Amniotic epithelial cell (primary cell): ENCODE data around the gene MAP3K12.
"Not testable (repeated sequence)": the region's sequence is repeated elsewhere in the genome, so short reads cannot be mapped to it uniquely, and the experiment has no call there.

Experiments
- DNase-seq: peaks from one replicate; pipeline ENCODE4 v3.0.0-alpha.2; 2010; ENCODE audit warnings: low read depth

Gene MAP3K12

DNA sequence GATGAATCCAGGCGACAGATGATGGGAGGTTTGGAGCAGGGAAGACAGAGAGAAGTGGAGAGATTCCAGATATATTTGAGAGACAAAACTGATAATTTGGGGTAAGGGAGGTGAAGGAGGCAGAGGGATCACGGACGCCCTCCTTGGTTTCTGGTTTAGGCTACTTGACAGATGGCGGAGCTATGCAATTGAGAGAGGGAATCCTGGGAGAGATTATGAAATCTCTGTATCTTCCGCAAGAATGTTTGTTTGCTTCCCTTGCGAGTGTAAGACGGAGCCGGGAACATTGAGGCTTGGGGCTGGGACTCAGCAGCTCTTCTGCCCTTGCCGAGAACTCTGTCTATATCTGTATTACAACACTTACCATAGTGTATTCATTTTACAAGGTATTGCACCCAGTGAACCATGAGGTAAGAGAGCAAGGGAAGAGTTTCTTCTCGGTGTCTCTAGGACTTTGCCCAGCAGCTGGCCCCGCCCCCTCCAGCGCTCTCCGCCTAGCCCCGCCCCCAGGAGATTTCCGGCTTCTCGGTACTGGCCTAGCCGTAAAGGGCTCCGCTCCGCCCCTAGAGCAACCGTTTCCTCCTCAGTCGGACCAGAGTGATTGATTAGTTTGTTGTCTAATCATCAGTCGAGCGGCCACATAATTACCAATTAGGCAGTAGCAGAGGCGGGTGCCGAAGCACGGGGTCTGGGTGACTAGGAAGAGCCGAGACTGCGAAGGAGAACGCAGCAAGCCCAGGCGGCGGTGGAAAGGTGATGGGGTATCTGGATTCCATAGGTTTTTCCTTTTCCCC is 58.0 kb downstream of the MAP3K12 start, which contains the start of gene PRR13:
Gene PRR13, plus strand, starts transcription at position 695 of the 794 bp plus-strand sequence. CDS start 981 bp downstream, outside the sequence.
- peak; percentile 99 for DNase-seq

DNA sequence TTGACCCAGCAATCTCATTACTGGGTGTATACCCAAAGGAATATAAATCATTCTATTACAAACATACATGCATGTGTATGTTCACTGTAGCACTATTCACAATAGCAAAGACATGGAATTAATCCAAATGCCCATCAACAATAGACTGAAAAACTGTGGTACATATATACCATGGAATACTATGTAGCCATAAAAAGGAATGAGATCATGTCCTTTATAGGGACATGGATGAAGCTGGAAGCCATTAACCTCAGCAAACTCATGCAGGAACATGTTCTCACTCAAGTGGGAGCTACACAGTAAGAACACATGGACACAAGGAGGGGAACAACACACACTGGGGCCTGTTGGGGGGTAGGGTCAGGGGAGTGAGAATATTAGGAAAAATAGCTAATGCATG is 59.7 kb downstream of the MAP3K12 start:
- not testable (repeated sequence) for DNase-seq

DNA sequence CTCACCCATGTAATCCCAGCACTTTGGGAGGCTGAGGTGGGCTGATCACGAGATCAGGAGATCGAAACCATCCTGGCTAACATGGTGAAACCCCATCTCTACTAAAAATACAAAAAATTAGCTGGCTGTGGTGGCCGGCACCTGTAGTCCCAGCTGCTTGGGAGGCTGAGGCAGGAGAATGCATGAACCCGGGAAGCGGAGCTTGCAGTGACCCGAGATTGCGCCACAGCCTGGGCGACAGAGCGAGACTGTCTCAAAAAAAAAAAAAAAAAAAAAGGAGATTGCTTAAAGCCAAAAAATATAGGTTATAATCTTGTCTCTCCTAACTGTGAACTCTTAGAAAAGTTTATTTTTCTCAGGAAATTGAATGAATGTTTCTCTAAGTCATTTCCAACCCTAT is 63.9 kb downstream of the MAP3K12 start:
- DNase-seq: not testable (repeated sequence)

- DNase-seq: no peak
These were observed 68.1 kb downstream of the MAP3K12 start for GRCh38 chr12:53431187-53431586.

DNA sequence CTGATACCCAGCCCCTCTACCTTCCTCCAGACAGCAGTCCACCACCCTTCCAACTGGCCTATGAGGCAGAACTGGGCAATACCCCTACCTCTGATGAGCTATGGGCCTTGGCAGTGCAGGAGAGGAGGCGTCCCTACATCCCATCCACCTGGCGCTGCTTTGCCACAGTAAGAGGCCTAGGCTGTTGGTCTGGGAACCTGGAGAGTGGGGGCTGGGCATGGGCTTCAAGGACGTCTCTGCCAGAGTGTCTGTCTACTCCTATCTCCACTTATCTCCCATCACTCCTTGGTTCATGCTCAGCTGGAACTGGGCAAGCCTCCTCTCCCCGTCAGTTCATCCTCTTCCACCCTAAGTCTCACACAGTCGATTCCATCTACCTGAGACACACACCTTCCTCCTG is 69.1 kb downstream of the MAP3K12 start:
- DNase-seq: no peak
